Measurements from ENCODE around the gene BRCC3.

- no peak for TF ChIP-seq CTCF (IDR thresholded peaks at IDR 0.05)
- no peak for TF ChIP-seq POLR2A (IDR thresholded peaks at IDR 0.05)
Observed at GRCh38 chrX:155112171-155112570, 40.9 kb downstream of the BRCC3 start.
